HEK293 (cell line): ENCODE data around the gene DXO.
A peak's percentile ranks its signal among the peaks of the same experiment; 100 is the strongest.

Experiments used
- KLF16 ChIP-seq: fragments of 450-650 bp; formaldehyde crosslinking; IDR thresholded peaks from 2 replicates; pipeline ENCODE4 v1.5.1; 2017; ENCODE audit warnings: missing biosample characterization, missing genetic modification characterization
- REPIN1 ChIP-seq: fragments of 450-650 bp; formaldehyde crosslinking; IDR thresholded peaks from 2 replicates; pipeline ENCODE4 v1.5.1; 2017; ENCODE audit warnings: missing biosample characterization, missing genetic modification characterization, low read depth
- SETDB1 ChIP-seq: IDR thresholded peaks from one replicate; pipeline ENCODE4 v1.6.1; 2017; ENCODE audit warnings: mild to moderate bottlenecking, low read length, moderate library complexity, mixed read lengths; ENCODE audit not compliant: insufficient read length
- SP7 ChIP-seq: fragments of 450-650 bp; formaldehyde crosslinking; IDR thresholded peaks from 2 replicates; pipeline ENCODE4 v1.5.1; 2016; ENCODE audit warnings: missing biosample characterization, missing genetic modification characterization
- TRIM28 ChIP-seq: IDR thresholded peaks from 2 replicates; pipeline ENCODE4 v1.6.1; 2011; ENCODE audit warnings: low read length, control low read depth, borderline replicate concordance
- WT1 ChIP-seq: fragments of 450-650 bp; formaldehyde crosslinking; IDR thresholded peaks from 2 replicates; pipeline ENCODE4 v1.5.1; 2016; ENCODE audit warnings: missing biosample characterization, missing genetic modification characterization
- ZBTB20 ChIP-seq: fragments of 450-650 bp; formaldehyde crosslinking; IDR thresholded peaks from 2 replicates; pipeline ENCODE4 v1.5.1; 2016; ENCODE audit warnings: missing biosample characterization, missing genetic modification characterization
- ZBTB49 ChIP-seq: fragments of 450-650 bp; formaldehyde crosslinking; IDR thresholded peaks from 2 replicates; pipeline ENCODE4 v1.5.1; 2016; ENCODE audit warnings: missing biosample characterization, missing genetic modification characterization, low read depth
- ZEB2 ChIP-seq: fragments of 450-650 bp; formaldehyde crosslinking; IDR thresholded peaks from 2 replicates; pipeline ENCODE4 v1.5.1; 2016; ENCODE audit warnings: missing biosample characterization, missing genetic modification characterization
- ZFP41 ChIP-seq: fragments of 450-650 bp; formaldehyde crosslinking; IDR thresholded peaks from 2 replicates; pipeline ENCODE4 v1.5.1; 2016; ENCODE audit warnings: missing biosample characterization, missing genetic modification characterization, borderline replicate concordance
- ZIC2 ChIP-seq: fragments of 450-650 bp; formaldehyde crosslinking; IDR thresholded peaks from 2 replicates; pipeline ENCODE4 v1.5.1; 2016; ENCODE audit warnings: missing biosample characterization, missing genetic modification characterization
- ZNF133 ChIP-seq: fragments of 450-650 bp; formaldehyde crosslinking; IDR thresholded peaks from 2 replicates; pipeline ENCODE4 v1.5.1; 2016; ENCODE audit warnings: missing biosample characterization, missing genetic modification characterization
- ZNF146 ChIP-seq: fragments of 450-650 bp; formaldehyde crosslinking; IDR thresholded peaks from 2 replicates; pipeline ENCODE4 v1.5.1; 2016; ENCODE audit warnings: missing biosample characterization, missing genetic modification characterization
- ZNF184 ChIP-seq: fragments of 450-650 bp; IDR thresholded peaks from 2 replicates; pipeline ENCODE4 v1.5.1; 2018; ENCODE audit warnings: missing biosample characterization, mild to moderate bottlenecking, missing genetic modification characterization
- ZNF2 ChIP-seq: fragments of 450-650 bp; formaldehyde crosslinking; IDR thresholded peaks from 2 replicates; pipeline ENCODE4 v1.5.1; 2016; ENCODE audit warnings: missing biosample characterization, missing genetic modification characterization
- ZNF223 ChIP-seq: fragments of 450-650 bp; formaldehyde crosslinking; IDR thresholded peaks from 2 replicates; pipeline ENCODE4 v1.5.1; 2016; ENCODE audit warnings: missing biosample characterization, missing genetic modification characterization
- ZNF623 ChIP-seq: fragments of 450-650 bp; formaldehyde crosslinking; IDR thresholded peaks from 2 replicates; pipeline ENCODE4 v1.5.1; 2016; ENCODE audit warnings: missing biosample characterization, missing genetic modification characterization
- ZNF658 ChIP-seq: fragments of 450-650 bp; formaldehyde crosslinking; IDR thresholded peaks from 2 replicates; pipeline ENCODE4; 2016; ENCODE audit warnings: missing biosample characterization, missing genetic modification characterization
- ZNF776 ChIP-seq: fragments of 450-650 bp; formaldehyde crosslinking; IDR thresholded peaks from 2 replicates; pipeline ENCODE4 v1.5.0; 2017; ENCODE audit warnings: missing biosample characterization, missing genetic modification characterization, borderline replicate concordance
- ZNF785 ChIP-seq: fragments of 450-650 bp; formaldehyde crosslinking; IDR thresholded peaks from 2 replicates; pipeline ENCODE4 v1.5.1; 2016; ENCODE audit warnings: missing biosample characterization, missing genetic modification characterization
- ZNF791 ChIP-seq: fragments of 450-650 bp; formaldehyde crosslinking; IDR thresholded peaks from 2 replicates; pipeline ENCODE4 v1.5.1; 2016; ENCODE audit warnings: missing biosample characterization, missing genetic modification characterization
- TF ChIP-seq, protein P1 (sequence below): fragments of 450-650 bp; formaldehyde crosslinking; IDR thresholded peaks from 2 replicates; pipeline ENCODE4 v1.5.1; 2016; ENCODE audit warnings: missing biosample characterization, missing genetic modification characterization
- TF ChIP-seq, protein P2 (sequence below): fragments of 450-650 bp; formaldehyde crosslinking; optimal IDR thresholded peaks from 2 replicates; pipeline ENCODE3; 2016; ENCODE audit warnings: missing biosample characterization, mild to moderate bottlenecking, missing genetic modification characterization
- TF ChIP-seq, protein P3 (sequence below): fragments of 450-650 bp; formaldehyde crosslinking; conservative IDR thresholded peaks from 2 replicates; pipeline ENCODE4 v1.5.1; 2016; ENCODE audit warnings: low read depth, missing biosample characterization, missing genetic modification characterization
- TF ChIP-seq, protein P4 (sequence below): fragments of 450-650 bp; formaldehyde crosslinking; IDR thresholded peaks from 2 replicates; pipeline ENCODE4 v1.5.1; 2016; ENCODE audit warnings: missing biosample characterization, missing genetic modification characterization
- TF ChIP-seq, protein P5 (sequence below): fragments of 450-650 bp; formaldehyde crosslinking; IDR thresholded peaks from 2 replicates; pipeline ENCODE4; 2016; ENCODE audit warnings: missing biosample characterization, missing genetic modification characterization

DXO gene

DNA sequence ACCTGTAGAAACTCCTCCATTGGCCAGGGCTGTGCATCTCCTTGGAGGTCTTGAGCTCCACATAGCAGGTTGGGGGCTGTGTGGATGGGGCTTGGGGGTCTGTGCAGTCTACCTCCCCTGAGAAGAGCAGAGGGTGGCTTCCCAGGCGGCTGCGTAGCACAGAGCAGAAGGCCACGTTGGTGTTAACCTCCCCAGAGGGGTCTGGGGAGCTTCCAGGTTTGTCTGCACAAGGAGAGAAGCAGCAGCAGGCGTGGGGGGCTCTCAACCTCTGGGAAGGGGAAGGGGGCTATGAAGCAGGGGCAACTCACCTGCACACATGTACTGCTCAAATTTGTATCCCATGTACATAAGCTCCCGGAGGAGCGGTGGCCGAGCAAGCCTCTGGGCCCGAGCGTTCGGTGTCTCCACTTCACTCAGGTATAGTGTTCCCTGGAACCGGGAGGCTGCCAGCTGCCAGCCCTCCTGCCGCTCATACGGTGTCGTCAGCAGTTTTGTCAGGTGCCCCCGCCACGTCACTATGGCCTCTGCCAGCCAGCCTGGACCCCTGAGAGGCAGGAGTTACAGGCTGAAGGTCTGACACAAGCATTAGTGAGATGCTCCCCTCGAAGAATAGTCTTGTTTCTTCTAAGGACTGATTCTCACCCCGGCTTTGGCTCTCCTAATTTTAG, 1.2 kb downstream of the DXO start (continued):
- TF ChIP-seq ZNF658 (tag by site-specific recombination) (no peak), TRIM28 (no peak), ZFP41 (tag by site-specific recombination) (no peak), ZNF146 (tag by site-specific recombination) (no peak), WT1 (tag by site-specific recombination) (0 out of 2 replicates have a peak, but pooled peaks have one; percentile 17), ZBTB49 (tag by site-specific recombination) (no peak), ZBTB20 (tag by site-specific recombination) (peak; percentile 12; the same call in 1 of the 2 replicates), ZNF133 (tag by site-specific recombination) (no peak), ZNF223 (tag by site-specific recombination) (no peak), REPIN1 (no peak), ZIC2 (tag by site-specific recombination) (0 out of 2 replicates have a peak, but pooled peaks have one; percentile 33), ZNF776 (tag by site-specific recombination) (no peak), ZNF2 (tag by site-specific recombination) (no peak), ZNF623 (no peak), KLF16 (tag by site-specific recombination) (no peak), ZNF791 (tag by site-specific recombination) (no peak), SETDB1 (no peak), SP7 (tag by site-specific recombination) (no peak), ZNF785 (tag by site-specific recombination) (no peak), ZNF184 (tag by site-specific recombination) (peak; percentile 76; the same call in 1 of the 2 replicates), ZEB2 (tag by site-specific recombination) (no peak)
- TF ChIP-seq, protein P1, sequence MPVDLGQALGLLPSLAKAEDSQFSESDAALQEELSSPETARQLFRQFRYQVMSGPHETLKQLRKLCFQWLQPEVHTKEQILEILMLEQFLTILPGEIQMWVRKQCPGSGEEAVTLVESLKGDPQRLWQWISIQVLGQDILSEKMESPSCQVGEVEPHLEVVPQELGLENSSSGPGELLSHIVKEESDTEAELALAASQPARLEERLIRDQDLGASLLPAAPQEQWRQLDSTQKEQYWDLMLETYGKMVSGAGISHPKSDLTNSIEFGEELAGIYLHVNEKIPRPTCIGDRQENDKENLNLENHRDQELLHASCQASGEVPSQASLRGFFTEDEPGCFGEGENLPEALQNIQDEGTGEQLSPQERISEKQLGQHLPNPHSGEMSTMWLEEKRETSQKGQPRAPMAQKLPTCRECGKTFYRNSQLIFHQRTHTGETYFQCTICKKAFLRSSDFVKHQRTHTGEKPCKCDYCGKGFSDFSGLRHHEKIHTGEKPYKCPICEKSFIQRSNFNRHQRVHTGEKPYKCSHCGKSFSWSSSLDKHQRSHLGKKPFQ (tag by site-specific recombination): no peak
- TF ChIP-seq, protein P2, sequence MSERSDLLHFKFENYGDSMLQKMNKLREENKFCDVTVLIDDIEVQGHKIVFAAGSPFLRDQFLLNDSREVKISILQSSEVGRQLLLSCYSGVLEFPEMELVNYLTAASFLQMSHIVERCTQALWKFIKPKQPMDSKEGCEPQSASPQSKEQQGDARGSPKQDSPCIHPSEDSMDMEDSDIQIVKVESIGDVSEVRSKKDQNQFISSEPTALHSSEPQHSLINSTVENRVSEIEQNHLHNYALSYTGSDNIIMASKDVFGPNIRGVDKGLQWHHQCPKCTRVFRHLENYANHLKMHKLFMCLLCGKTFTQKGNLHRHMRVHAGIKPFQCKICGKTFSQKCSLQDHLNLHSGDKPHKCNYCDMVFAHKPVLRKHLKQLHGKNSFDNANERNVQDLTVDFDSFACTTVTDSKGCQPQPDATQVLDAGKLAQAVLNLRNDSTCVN (tag by site-specific recombination): no peak
- TF ChIP-seq, protein P3, sequence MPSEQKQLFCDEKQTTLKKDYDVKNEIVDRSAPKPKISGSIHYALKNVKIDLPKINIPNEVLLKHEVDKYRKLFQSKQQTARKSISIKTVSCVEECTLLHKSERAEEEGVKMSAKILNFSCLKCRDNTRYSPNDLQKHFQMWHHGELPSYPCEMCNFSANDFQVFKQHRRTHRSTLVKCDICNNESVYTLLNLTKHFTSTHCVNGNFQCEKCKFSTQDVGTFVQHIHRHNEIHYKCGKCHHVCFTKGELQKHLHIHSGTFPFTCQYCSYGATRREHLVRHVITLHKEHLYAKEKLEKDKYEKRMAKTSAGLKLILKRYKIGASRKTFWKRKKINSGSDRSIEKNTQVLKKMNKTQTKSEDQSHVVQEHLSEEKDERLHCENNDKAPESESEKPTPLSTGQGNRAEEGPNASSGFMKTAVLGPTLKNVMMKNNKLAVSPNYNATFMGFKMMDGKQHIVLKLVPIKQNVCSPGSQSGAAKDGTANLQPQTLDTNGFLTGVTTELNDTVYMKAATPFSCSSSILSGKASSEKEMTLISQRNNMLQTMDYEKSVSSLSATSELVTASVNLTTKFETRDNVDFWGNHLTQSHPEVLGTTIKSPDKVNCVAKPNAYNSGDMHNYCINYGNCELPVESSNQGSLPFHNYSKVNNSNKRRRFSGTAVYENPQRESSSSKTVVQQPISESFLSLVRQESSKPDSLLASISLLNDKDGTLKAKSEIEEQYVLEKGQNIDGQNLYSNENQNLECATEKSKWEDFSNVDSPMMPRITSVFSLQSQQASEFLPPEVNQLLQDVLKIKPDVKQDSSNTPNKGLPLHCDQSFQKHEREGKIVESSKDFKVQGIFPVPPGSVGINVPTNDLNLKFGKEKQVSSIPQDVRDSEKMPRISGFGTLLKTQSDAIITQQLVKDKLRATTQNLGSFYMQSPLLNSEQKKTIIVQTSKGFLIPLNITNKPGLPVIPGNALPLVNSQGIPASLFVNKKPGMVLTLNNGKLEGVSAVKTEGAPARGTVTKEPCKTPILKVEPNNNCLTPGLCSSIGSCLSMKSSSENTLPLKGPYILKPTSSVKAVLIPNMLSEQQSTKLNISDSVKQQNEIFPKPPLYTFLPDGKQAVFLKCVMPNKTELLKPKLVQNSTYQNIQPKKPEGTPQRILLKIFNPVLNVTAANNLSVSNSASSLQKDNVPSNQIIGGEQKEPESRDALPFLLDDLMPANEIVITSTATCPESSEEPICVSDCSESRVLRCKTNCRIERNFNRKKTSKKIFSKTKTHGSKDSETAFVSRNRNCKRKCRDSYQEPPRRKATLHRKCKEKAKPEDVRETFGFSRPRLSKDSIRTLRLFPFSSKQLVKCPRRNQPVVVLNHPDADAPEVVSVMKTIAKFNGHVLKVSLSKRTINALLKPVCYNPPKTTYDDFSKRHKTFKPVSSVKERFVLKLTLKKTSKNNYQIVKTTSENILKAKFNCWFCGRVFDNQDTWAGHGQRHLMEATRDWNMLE (tag by site-specific recombination): no peak
- TF ChIP-seq, protein P4, sequence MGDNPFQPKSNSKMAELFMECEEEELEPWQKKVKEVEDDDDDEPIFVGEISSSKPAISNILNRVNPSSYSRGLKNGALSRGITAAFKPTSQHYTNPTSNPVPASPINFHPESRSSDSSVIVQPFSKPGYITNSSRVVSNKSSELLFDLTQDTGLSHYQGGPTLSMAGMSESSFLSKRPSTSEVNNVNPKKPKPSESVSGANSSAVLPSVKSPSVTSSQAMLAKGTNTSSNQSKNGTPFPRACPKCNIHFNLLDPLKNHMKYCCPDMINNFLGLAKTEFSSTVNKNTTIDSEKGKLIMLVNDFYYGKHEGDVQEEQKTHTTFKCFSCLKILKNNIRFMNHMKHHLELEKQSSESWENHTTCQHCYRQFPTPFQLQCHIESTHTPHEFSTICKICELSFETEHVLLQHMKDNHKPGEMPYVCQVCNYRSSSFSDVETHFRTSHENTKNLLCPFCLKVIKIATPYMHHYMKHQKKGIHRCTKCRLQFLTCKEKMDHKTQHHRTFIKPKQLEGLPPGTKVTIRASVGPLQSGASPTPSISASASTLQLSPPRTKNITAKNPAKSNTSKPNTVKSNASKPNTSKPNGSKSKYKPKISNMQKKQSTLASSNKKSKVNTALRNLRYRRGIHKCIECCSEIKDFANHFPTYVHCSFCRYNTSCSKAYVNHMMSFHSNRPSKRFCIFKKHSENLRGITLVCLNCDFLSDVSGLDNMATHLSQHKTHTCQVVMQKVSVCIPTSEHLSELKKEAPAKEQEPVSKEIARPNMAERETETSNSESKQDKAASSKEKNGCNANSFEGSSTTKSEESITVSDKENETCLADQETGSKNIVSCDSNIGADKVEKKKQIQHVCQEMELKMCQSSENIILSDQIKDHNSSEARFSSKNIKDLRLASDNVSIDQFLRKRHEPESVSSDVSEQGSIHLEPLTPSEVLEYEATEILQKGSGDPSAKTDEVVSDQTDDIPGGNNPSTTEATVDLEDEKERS: no peak
- TF ChIP-seq, protein P5, sequence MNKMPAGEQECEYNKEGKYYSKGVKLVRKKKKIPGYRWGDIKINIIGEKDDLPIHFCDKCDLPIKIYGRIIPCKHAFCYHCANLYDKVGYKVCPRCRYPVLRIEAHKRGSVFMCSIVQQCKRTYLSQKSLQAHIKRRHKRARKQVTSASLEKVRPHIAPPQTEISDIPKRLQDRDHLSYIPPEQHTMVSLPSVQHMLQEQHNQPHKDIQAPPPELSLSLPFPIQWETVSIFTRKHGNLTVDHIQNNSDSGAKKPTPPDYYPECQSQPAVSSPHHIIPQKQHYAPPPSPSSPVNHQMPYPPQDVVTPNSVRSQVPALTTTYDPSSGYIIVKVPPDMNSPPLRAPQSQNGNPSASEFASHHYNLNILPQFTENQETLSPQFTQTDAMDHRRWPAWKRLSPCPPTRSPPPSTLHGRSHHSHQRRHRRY (tag by site-specific recombination): no peak
